H9 (cell line): Measurements from ENCODE around the gene NKG7. TPM values are rescaled to one million over a fixed set of nuclear protein-coding genes. Genes with fewer than 3 reads are reported as not detected.
A peak's percentile ranks its signal among the peaks of the same experiment; 100 is the strongest.

ENCODE experiments used
- DNase-seq: peaks from one replicate; pipeline ENCODE4 v3.0.0-alpha.2; 2017
- H2AFZ ChIP-seq: one replicate; pipeline ENCODE4 v1.6.1; 2013; ENCODE audit warnings: mild to moderate bottlenecking, low read length, control low read depth, moderate library complexity
- H2AK5ac ChIP-seq: 2 replicates; pipeline ENCODE4 v1.6.1; 2013; ENCODE audit warnings: low read length, control low read depth, mixed read lengths; ENCODE audit not compliant: insufficient read length
- H2BK120ac ChIP-seq: one replicate; pipeline ENCODE4 v1.6.1; 2013; ENCODE audit warnings: low read depth, mild to moderate bottlenecking, low read length, control low read depth, inconsistent platforms; ENCODE audit not compliant: poor library complexity, severe bottlenecking
- H2BK12ac ChIP-seq: 2 replicates; pipeline ENCODE4 v1.6.1; 2013; ENCODE audit warnings: low read length, control low read depth, mixed read lengths, low read depth; ENCODE audit not compliant: insufficient read length
- H2BK15ac ChIP-seq: 2 replicates; pipeline ENCODE4 v1.6.1; 2013; ENCODE audit warnings: low read depth, low read length, control low read depth
- H2BK20ac ChIP-seq: one replicate; pipeline ENCODE4 v1.6.1; 2013; ENCODE audit warnings: low read depth, mild to moderate bottlenecking, low read length, control low read depth, inconsistent platforms; ENCODE audit not compliant: poor library complexity, severe bottlenecking
- H2BK5ac ChIP-seq: 2 replicates; pipeline ENCODE4 v1.6.1; 2013; ENCODE audit warnings: low read length, control low read depth, mixed read lengths; ENCODE audit not compliant: insufficient read length
- H3K14ac ChIP-seq: 2 replicates; pipeline ENCODE4 v1.6.1; 2013; ENCODE audit warnings: low read length, control low read depth; ENCODE audit not compliant: insufficient read depth
- H3K18ac ChIP-seq: 2 replicates; pipeline ENCODE4 v1.6.1; 2013; ENCODE audit warnings: low read depth, mild to moderate bottlenecking, mixed read lengths, low read length, control low read depth; ENCODE audit not compliant: insufficient read length
- H3K23ac ChIP-seq: 2 replicates; pipeline ENCODE4 v1.6.1; 2013; ENCODE audit warnings: low read length, control low read depth, mixed read lengths, low read depth; ENCODE audit not compliant: insufficient read length
- H3K23me2 ChIP-seq: 2 replicates; pipeline ENCODE4 v1.6.1; 2013; ENCODE audit warnings: low read depth, mild to moderate bottlenecking, mixed read lengths, low read length, control low read depth; ENCODE audit not compliant: insufficient read length, poor library complexity, severe bottlenecking
- H3K27ac ChIP-seq: 2 replicates; pipeline ENCODE4 v1.5.1; 2013; ENCODE audit warnings: low read length, control low read depth, mixed read lengths, low read depth; ENCODE audit not compliant: insufficient read length
- H3K27me3 ChIP-seq: 2 replicates; pipeline ENCODE4 v1.6.1; 2013; ENCODE audit warnings: low read length, control low read depth, inconsistent platforms; ENCODE audit not compliant: insufficient read depth
- H3K4ac ChIP-seq: 2 replicates; pipeline ENCODE4 v1.6.1; 2013; ENCODE audit warnings: low read depth, mild to moderate bottlenecking, control low read depth, inconsistent platforms, low read length, moderate library complexity
- H3K4me1 ChIP-seq: 2 replicates; pipeline ENCODE4 v1.6.1; 2013; ENCODE audit warnings: low read length, control low read depth, inconsistent platforms; ENCODE audit not compliant: insufficient read depth
- H3K4me2 ChIP-seq: 2 replicates; pipeline ENCODE4 v1.6.1; 2013; ENCODE audit warnings: low read length, control low read depth, mixed read lengths; ENCODE audit not compliant: insufficient read length, insufficient read depth
- H3K56ac ChIP-seq: 2 replicates; pipeline ENCODE4 v1.6.1; 2013; ENCODE audit warnings: low read depth, mild to moderate bottlenecking, mixed read lengths, low read length, control low read depth; ENCODE audit not compliant: insufficient read length
- H3K79me1 ChIP-seq: 2 replicates; pipeline ENCODE4 v1.6.1; 2013; ENCODE audit warnings: low read depth, mild to moderate bottlenecking, moderate library complexity, low read length, control low read depth, inconsistent platforms; ENCODE audit not compliant: insufficient read depth, poor library complexity, severe bottlenecking
- H3K79me2 ChIP-seq: 2 replicates; pipeline ENCODE4 v1.6.1; 2013; ENCODE audit warnings: low read length, control low read depth, inconsistent platforms; ENCODE audit not compliant: insufficient read depth
- H3K9ac ChIP-seq: 2 replicates; pipeline ENCODE4 v1.6.1; 2013; ENCODE audit warnings: low read length, control low read depth, mixed read lengths; ENCODE audit not compliant: insufficient read length; ENCODE audit errors: extremely low read depth
- H3K9me3 ChIP-seq: one replicate; pipeline ENCODE4 v1.6.1; 2013; ENCODE audit warnings: low read depth, low read length, inconsistent platforms; ENCODE audit not compliant: control insufficient read depth
- H3T11ph ChIP-seq: one replicate; pipeline ENCODE4 v1.6.1; 2013; ENCODE audit warnings: mild to moderate bottlenecking, low read length, control low read depth, inconsistent platforms
- H4K20me1 ChIP-seq: one replicate; pipeline ENCODE4 v1.6.1; 2013; ENCODE audit not compliant: control insufficient read depth, insufficient read length, insufficient read depth
- H4K5ac ChIP-seq: 2 replicates; pipeline ENCODE4 v1.6.1; 2013; ENCODE audit warnings: low read depth, mild to moderate bottlenecking, mixed read lengths, low read length, control low read depth; ENCODE audit not compliant: insufficient read length
- H4K8ac ChIP-seq: replicated peaks from 2 replicates; pipeline ENCODE4 v1.6.1; 2013; ENCODE audit warnings: low read length, control low read depth, mixed read lengths, low read depth; ENCODE audit not compliant: insufficient read length
- H4K91ac ChIP-seq: 2 replicates; pipeline ENCODE4 v1.6.1; 2013; ENCODE audit warnings: low read depth, mild to moderate bottlenecking, moderate library complexity, mixed read lengths, low read length, control low read depth; ENCODE audit not compliant: insufficient read length
- H3K27ac Mint-ChIP-seq, 3 experiments: 2 replicates in 2 of 3; 3 replicates in 1 of 3; pipeline ENCODE4 v1.8.0; 2020 to 2021; ENCODE audit warnings: mixed read lengths in 3 of 3, mild to moderate bottlenecking in 1 of 3, moderate library complexity in 1 of 3
- H3K27me3 Mint-ChIP-seq: 2 replicates; pipeline ENCODE4 v1.8.0; 2021; ENCODE audit warnings: low read depth, mild to moderate bottlenecking, moderate library complexity, mixed read lengths
- H3K36me3 Mint-ChIP-seq, 3 experiments: 2 replicates in 2 of 3; 3 replicates in 1 of 3; pipeline ENCODE4 v1.8.0; 2020 to 2021; ENCODE audit warnings: low read depth in 3 of 3, mixed read lengths in 3 of 3; ENCODE audit not compliant: insufficient read depth in 1 of 3
- H3K4me1 Mint-ChIP-seq, 2 experiments: 2 replicates each; pipeline ENCODE4 v1.8.0; 2020; ENCODE audit warnings: mixed read lengths in 2 of 2
- H3K4me3 Mint-ChIP-seq, 2 experiments: 2 replicates in 1 of 2; 3 replicates in 1 of 2; pipeline ENCODE4 v1.8.0; 2020 to 2021; ENCODE audit warnings: mild to moderate bottlenecking in 2 of 2, mixed read lengths in 2 of 2, moderate library complexity in 1 of 2
- H3K9me3 Mint-ChIP-seq, 2 experiments: 2 replicates in 1 of 2; 3 replicates in 1 of 2; pipeline ENCODE4 v1.8.0; 2020; ENCODE audit warnings: mild to moderate bottlenecking in 2 of 2, mixed read lengths in 2 of 2, moderate library complexity in 1 of 2
- CTCF ChIP-seq: fragments of 200-600 bp; sonication (generic); conservative IDR thresholded peaks from 3 replicates; pipeline ENCODE4 v1.8.0; 2021; ENCODE audit warnings: antibody characterized with exemption, mild to moderate bottlenecking
- WGBS: extraction: QIAGEN DNeasy Blood & Tissue Kit; methylation state at CpG from one replicate; pipeline ENCODE4 v1.1.7; 2013; ENCODE audit warnings: missing lambda C conversion rate, low lambda C conversion rate, mixed read lengths; ENCODE audit not compliant: insufficient read length; ENCODE audit errors: extremely low coverage; 5-methylcytosine and 5-hydroxymethylcytosine counted together
- total RNA-seq: library from RNA; stranded (reverse); gene quantifications from 2 replicates; pipeline ENCODE4 v1.2.1, GENCODE V29; 2021

The NKG7 gene
- total RNA-seq, 1 experiment from 2014 or later = not detected

GRCh38 chr19:51396175-51396574, 23.7 kb upstream of the NKG7 start:
- H2BK15ac ChIP-seq = no peak overlapping the region
- no peak for TF ChIP-seq CTCF
- H3K27ac Mint-ChIP-seq = peak overlapping the region in 1 of 3 experiments; percentile 86; a peak in 2 of 7 replicates

More at GRCh38 chr19:51396175-51396574, 23.7 kb upstream of the NKG7 start:
- no peak overlapping the region for H3K18ac ChIP-seq
- no peak overlapping the region for H3K56ac ChIP-seq
- no peak overlapping the region for H3K9ac ChIP-seq
- H4K20me1 ChIP-seq = no peaks in the 10 kb centered on the region
- Mint-ChIP-seq H3K4me3 (peak overlapping the region; percentile 12 to 66; a peak in 2 of 5 replicates), H3K36me3 (peaks cover 10 to 25% (median 12%) of the 10 kb centered on the region in 3 experiments), H3K27me3 (no peaks in the 10 kb centered on the region), H3K9me3 (peaks cover 6 to 9% of the 10 kb centered on the region in 2 experiments), H3K4me1 (peaks cover 19 to 36% of the 10 kb centered on the region in 2 experiments)
- H2BK20ac ChIP-seq = no peak overlapping the region
- H3K23ac ChIP-seq = no peak overlapping the region
- H3K27me3 ChIP-seq = no peaks in the 10 kb centered on the region
- H3K27ac ChIP-seq = no peak overlapping the region
- WGBS = no CpG with 5 or more reads among the region's 2 CpGs
- no peak overlapping the region for H3T11ph ChIP-seq
- no peak overlapping the region for H2BK5ac ChIP-seq
- H4K91ac ChIP-seq = no peak overlapping the region
- H4K5ac ChIP-seq = no peak overlapping the region
- no peak overlapping the region for H2AK5ac ChIP-seq
- H3K23me2 ChIP-seq = peaks cover 8% of the 10 kb centered on the region
- H2BK120ac ChIP-seq = no peak overlapping the region
- no peaks in the 10 kb centered on the region for H3K4me1 ChIP-seq
- no peak overlapping the region for H2AFZ ChIP-seq
- no peaks in the 10 kb centered on the region for H3K79me1 ChIP-seq
- H3K9me3 ChIP-seq = no peaks in the 10 kb centered on the region
- no peak overlapping the region for H3K4ac ChIP-seq
- H3K14ac ChIP-seq = no peak overlapping the region
- no peak overlapping the region for H4K8ac ChIP-seq
- H2BK12ac ChIP-seq = no peak overlapping the region
- DNase-seq = no peak
- no peak overlapping the region for H3K4me2 ChIP-seq
- H3K79me2 ChIP-seq = no peaks in the 10 kb centered on the region
